NCI-H2029 (cell line): Measurements from ENCODE around the gene KIAA1328.
"Not testable (repeated sequence)": the region's sequence is repeated elsewhere in the genome, so short reads cannot be mapped to it uniquely, and the experiment has no call there.

Experiments
- DNase-seq: peaks from one replicate; lab custom pipeline; 2025; lab: John Stamatoyannopoulos, UW

Gene KIAA1328

GRCh38 chr18:36887114-36887513 lies 58.2 kb downstream of the KIAA1328 start:
- no peak for DNase-seq

- DNase-seq, result no peak
Measured at GRCh38 chr18:36887864-36888263, 58.9 kb downstream of the KIAA1328 start.

- DNase-seq, result no peak
Measured at GRCh38 chr18:36888778-36889177, 59.9 kb downstream of the KIAA1328 start.

- no peak for DNase-seq
Measured at GRCh38 chr18:36889321-36889720, 60.4 kb downstream of the KIAA1328 start.

GRCh38 chr18:36889742-36890141 lies 60.8 kb downstream of the KIAA1328 start:
- no peak for DNase-seq

GRCh38 chr18:36890598-36890997 lies 61.7 kb downstream of the KIAA1328 start:
- DNase-seq, result no peak

- no peak for DNase-seq
Measured at GRCh38 chr18:36893227-36893626, 64.3 kb downstream of the KIAA1328 start.

- DNase-seq, result no peak
Measured at GRCh38 chr18:36895606-36896005, 66.7 kb downstream of the KIAA1328 start.

- DNase-seq, result no peak
Measured at GRCh38 chr18:36897253-36897652, 68.3 kb downstream of the KIAA1328 start.

- no peak for DNase-seq
Measured at GRCh38 chr18:36899289-36899688, 70.4 kb downstream of the KIAA1328 start.

GRCh38 chr18:36900466-36900865 lies 71.5 kb downstream of the KIAA1328 start:
- no peak for DNase-seq

- DNase-seq, result no peak
Measured at GRCh38 chr18:36901277-36901701, 72.4 kb downstream of the KIAA1328 start.

- DNase-seq, result no peak
Measured at GRCh38 chr18:36903215-36903928, 74.4 kb downstream of the KIAA1328 start.

- no peak for DNase-seq
Measured at GRCh38 chr18:36905571-36905970, 76.6 kb downstream of the KIAA1328 start.

GRCh38 chr18:36909282-36909681 lies 80.4 kb downstream of the KIAA1328 start:
- not testable (repeated sequence) for DNase-seq

- no peak for DNase-seq
Measured at GRCh38 chr18:36912887-36913286, 84.0 kb downstream of the KIAA1328 start.

GRCh38 chr18:36917907-36918306 lies 89.0 kb downstream of the KIAA1328 start:
- no peak for DNase-seq

- DNase-seq, result no peak
Measured at GRCh38 chr18:36929601-36930000, 100.7 kb downstream of the KIAA1328 start.

GRCh38 chr18:36931106-36931505 lies 102.2 kb downstream of the KIAA1328 start:
- no peak for DNase-seq

GRCh38 chr18:36933552-36933951 lies 104.6 kb downstream of the KIAA1328 start:
- no peak for DNase-seq

GRCh38 chr18:36934884-36935283 lies 106.0 kb downstream of the KIAA1328 start:
- DNase-seq, result no peak

GRCh38 chr18:36942264-36942663 lies 113.3 kb downstream of the KIAA1328 start:
- no peak for DNase-seq

- DNase-seq, result no peak
Measured at GRCh38 chr18:36947820-36948348, 119.0 kb downstream of the KIAA1328 start.

GRCh38 chr18:36950282-36950681 lies 121.4 kb downstream of the KIAA1328 start:
- no peak for DNase-seq
